CD8-positive, alpha-beta memory T cell (primary cell): ENCODE results near the gene TMTC1. TPM values are rescaled to one million over a fixed set of nuclear protein-coding genes. Genes with fewer than 3 reads are reported as not detected.
"Not testable (repeated sequence)": the region's sequence is repeated elsewhere in the genome, so short reads cannot be mapped to it uniquely, and the experiment has no call there.

ENCODE experiments used
- CTCF ChIA-PET: fragments of 350-600 bp; sonication (Branson Sonifier 250); formaldehyde crosslinking; loops from one replicate; lab custom pipeline; 2021; ENCODE audit warnings: antibody characterized with exemption; lab: Charles Lee
- POLR2A ChIA-PET: fragments of 350-600 bp; sonication (Branson Sonifier 250); formaldehyde crosslinking; loops from one replicate; lab custom pipeline; 2021; ENCODE audit warnings: antibody characterized with exemption; lab: Charles Lee
- DNase-seq, 5 donors: peaks; one replicate each; pipeline versions ENCODE4 v3.0.0 to v3.0.0-alpha.2; 2020 to 2022; ENCODE audit warnings: mixed read lengths in 1 of 5
- H3K27ac ChIP-seq: one replicate; pipeline ENCODE4 v1.7.0; 2013; ENCODE audit warnings: low read depth, mild to moderate bottlenecking, low read length, moderate library complexity
- H3K27me3 ChIP-seq: 2 replicates; pipeline ENCODE4 v1.7.0; 2013; ENCODE audit warnings: low read length, mild to moderate bottlenecking; ENCODE audit not compliant: insufficient read depth, poor library complexity, severe bottlenecking
- H3K36me3 ChIP-seq: 2 replicates; pipeline ENCODE4 v1.7.0; 2013; ENCODE audit warnings: mild to moderate bottlenecking, low read length, moderate library complexity; ENCODE audit not compliant: insufficient read depth
- H3K4me1 ChIP-seq: 2 replicates; pipeline ENCODE4 v1.7.0; 2013; ENCODE audit warnings: mild to moderate bottlenecking, low read length, moderate library complexity; ENCODE audit not compliant: insufficient read depth
- H3K4me3 ChIP-seq: 2 replicates; pipeline ENCODE4 v1.7.0; 2013; ENCODE audit warnings: mild to moderate bottlenecking, low read length
- H3K9me3 ChIP-seq: 2 replicates; pipeline ENCODE4 v1.7.0; 2013; ENCODE audit warnings: mild to moderate bottlenecking, low read length
- H3K27ac Mint-ChIP-seq, 8 donors: one replicate each; pipeline ENCODE4 v1.8.0; 2020 to 2021; ENCODE audit warnings: mixed read lengths in 8 of 8, mild to moderate bottlenecking in 6 of 8, inconsistent platforms in 3 of 8, moderate library complexity in 3 of 8
- H3K27me3 Mint-ChIP-seq, 2 donors: one replicate each; pipeline ENCODE4 v1.8.0; 2020 to 2021; ENCODE audit warnings: mixed read lengths in 2 of 2, mild to moderate bottlenecking in 1 of 2, moderate library complexity in 1 of 2
- H3K36me3 Mint-ChIP-seq, 3 donors: one replicate each; pipeline ENCODE4 v1.8.0; 2020 to 2021; ENCODE audit warnings: mixed read lengths in 3 of 3, inconsistent platforms in 1 of 3, mild to moderate bottlenecking in 1 of 3
- H3K4me1 Mint-ChIP-seq, 3 donors: one replicate each; pipeline ENCODE4 v1.8.0; 2020 to 2021; ENCODE audit warnings: mixed read lengths in 3 of 3, inconsistent platforms in 1 of 3, mild to moderate bottlenecking in 1 of 3
- H3K4me3 Mint-ChIP-seq, 7 donors: one replicate each; pipeline ENCODE4 v1.8.0; 2020 to 2021; ENCODE audit warnings: mixed read lengths in 7 of 7, mild to moderate bottlenecking in 6 of 7, moderate library complexity in 4 of 7, inconsistent platforms in 2 of 7
- H3K9me3 Mint-ChIP-seq, 5 donors: one replicate each; pipeline ENCODE4 v1.8.0; 2020 to 2022; ENCODE audit warnings: mixed read lengths in 5 of 5, mild to moderate bottlenecking in 3 of 5, moderate library complexity in 2 of 5, inconsistent platforms in 1 of 5
- polyA plus RNA-seq: library from polyadenylated mRNA; unstranded; fragments of 300-500 nt; fragmentation: Illumina TruSeq; gene quantifications from one replicate; pipeline ENCODE4 v1.2.3, GENCODE V29; 2021
- total RNA-seq, 2 experiments: library from RNA; stranded (reverse); gene quantifications; one replicate each; pipeline ENCODE4 v1.2.3, GENCODE V29; 2021

TMTC1 gene
- not detected for total RNA-seq
- polyA plus RNA-seq = not detected

- Histone ChIP-seq H3K9me3 (no peaks in the 10 kb centered on the region), H3K27ac (no peak within 1 kb of the TSS), H3K27me3 (no peaks in the 10 kb centered on the region), H3K4me3 (no peak within 1 kb of the TSS), H3K36me3 (no peaks in the 10 kb centered on the region), H3K4me1 (no peaks in the 10 kb centered on the region)
- Mint-ChIP-seq H3K36me3 (no peaks in the 10 kb centered on the region), H3K27ac (no peak within 1 kb of the TSS), H3K9me3 (peaks cover 0 to 7% (median 0%) of the 10 kb centered on the region in 5 donors), H3K4me3 (no peak within 1 kb of the TSS), H3K27me3 (peaks cover 25 to 52% of the 10 kb centered on the region in 2 donors), H3K4me1 (peaks cover 0 to 5% (median 0%) of the 10 kb centered on the region in 3 donors)
- ChIA-PET CTCF (no interaction called here), POLR2A (no interaction called here)
- DNase-seq = no peak
Measured at GRCh38 chr12:29783773-29784666, at the start of gene TMTC1. Gene TMTC1 (minus strand): TSS chr12:29783942. CDS start chr12:29783751, 191 bp downstream.

- Histone ChIP-seq H3K4me3 (no peak overlapping the region), H3K27ac (no peak overlapping the region), H3K9me3 (no peaks in the 10 kb centered on the region), H3K36me3 (no peaks in the 10 kb centered on the region), H3K27me3 (no peaks in the 10 kb centered on the region), H3K4me1 (no peaks in the 10 kb centered on the region)
- no peak for DNase-seq
- Mint-ChIP-seq H3K27me3 (no peaks in the 10 kb centered on the region), H3K36me3 (no peaks in the 10 kb centered on the region), H3K4me3 (no peak overlapping the region), H3K4me1 (no peaks in the 10 kb centered on the region), H3K9me3 (peaks cover 10 to 31% (median 13%) of the 10 kb centered on the region in 5 donors), H3K27ac (no peak overlapping the region)
- POLR2A ChIA-PET = no interaction called here
- CTCF ChIA-PET = no interaction called here
Measured at GRCh38 chr12:29831173-29831572, 47.4 kb upstream of the TMTC1 start.

- H3K9me3 ChIP-seq = no peaks in the 10 kb centered on the region
- CTCF ChIA-PET = no interaction called here
Measured at GRCh38 chr12:29830391-29830790, 46.6 kb upstream of the TMTC1 start.

GRCh38 chr12:29818916-29819623 lies 35.3 kb upstream of the TMTC1 start:
- Mint-ChIP-seq H3K9me3 (peaks cover 0 to 8% (median 4%) of the 10 kb centered on the region in 5 donors), H3K36me3 (no peaks in the 10 kb centered on the region), H3K27ac (no peak overlapping the region), H3K4me3 (no peak overlapping the region), H3K4me1 (no peaks in the 10 kb centered on the region), H3K27me3 (no peaks in the 10 kb centered on the region)
- Histone ChIP-seq H3K36me3 (no peaks in the 10 kb centered on the region), H3K9me3 (no peaks in the 10 kb centered on the region), H3K27me3 (no peaks in the 10 kb centered on the region), H3K27ac (no peak overlapping the region), H3K4me1 (no peaks in the 10 kb centered on the region), H3K4me3 (no peak overlapping the region)
- POLR2A ChIA-PET = no interaction called here
- no peak for DNase-seq
- CTCF ChIA-PET = no interaction called here

More at GRCh38 chr12:29830391-29830790, 46.6 kb upstream of the TMTC1 start:
- Histone ChIP-seq H3K27ac (no peak overlapping the region), H3K36me3 (no peaks in the 10 kb centered on the region), H3K4me3 (no peak overlapping the region), H3K4me1 (no peaks in the 10 kb centered on the region), H3K27me3 (no peaks in the 10 kb centered on the region)
- H3K27me3 Mint-ChIP-seq = no peaks in the 10 kb centered on the region
- peak overlapping the region in 1 of 8 donors; percentile 54 for H3K27ac Mint-ChIP-seq
- H3K4me1 Mint-ChIP-seq = no peaks in the 10 kb centered on the region
- POLR2A ChIA-PET = no interaction called here
- no peak for DNase-seq
- no peaks in the 10 kb centered on the region for H3K36me3 Mint-ChIP-seq
- peaks cover 10 to 31% (median 13%) of the 10 kb centered on the region in 5 donors for H3K9me3 Mint-ChIP-seq
- H3K4me3 Mint-ChIP-seq = no peak overlapping the region

- CTCF ChIA-PET = no interaction called here
- Mint-ChIP-seq H3K27ac (no peak overlapping the region), H3K9me3 (peaks cover 0 to 8% (median 4%) of the 10 kb centered on the region in 5 donors)
Measured at GRCh38 chr12:29816874-29817725, 33.4 kb upstream of the TMTC1 start.

GRCh38 chr12:29809616-29810361 lies 26.0 kb upstream of the TMTC1 start:
- CTCF ChIA-PET, H3K27me3 Mint-ChIP-seq, H3K27ac Mint-ChIP-seq: not testable (repeated sequence)

More at GRCh38 chr12:29816874-29817725, 33.4 kb upstream of the TMTC1 start:
- Histone ChIP-seq H3K27me3 (no peaks in the 10 kb centered on the region), H3K27ac (no peak overlapping the region), H3K36me3 (no peaks in the 10 kb centered on the region), H3K4me3 (no peak overlapping the region), H3K4me1 (no peaks in the 10 kb centered on the region), H3K9me3 (no peaks in the 10 kb centered on the region)
- Mint-ChIP-seq H3K4me3 (no peak overlapping the region), H3K27me3 (no peaks in the 10 kb centered on the region), H3K4me1 (no peaks in the 10 kb centered on the region), H3K36me3 (no peaks in the 10 kb centered on the region)
- DNase-seq = no peak
- POLR2A ChIA-PET = no interaction called here

GRCh38 chr12:29807129-29807528 lies 23.4 kb upstream of the TMTC1 start:
- Mint-ChIP-seq H3K4me3 (no peak overlapping the region), H3K27ac (no peak overlapping the region), H3K27me3 (peaks cover 0 to 2% of the 10 kb centered on the region in 2 donors), H3K9me3 (peaks cover 0 to 7% (median 2%) of the 10 kb centered on the region in 5 donors), H3K4me1 (no peaks in the 10 kb centered on the region), H3K36me3 (no peaks in the 10 kb centered on the region)
- no peaks in the 10 kb centered on the region for H3K9me3 ChIP-seq
- ChIA-PET CTCF (no interaction called here), POLR2A (no interaction called here)
- H3K27ac ChIP-seq = no peak overlapping the region
- no peak overlapping the region for H3K4me3 ChIP-seq
- no peaks in the 10 kb centered on the region for H3K27me3 ChIP-seq
- no peaks in the 10 kb centered on the region for H3K36me3 ChIP-seq
- H3K4me1 ChIP-seq = no peaks in the 10 kb centered on the region
- DNase-seq = no peak

More at GRCh38 chr12:29809616-29810361, 26.0 kb upstream of the TMTC1 start:
- H3K4me1 ChIP-seq, H3K9me3 Mint-ChIP-seq, POLR2A ChIA-PET, H3K36me3 ChIP-seq, H3K9me3 ChIP-seq, DNase-seq, H3K36me3 Mint-ChIP-seq, H3K27ac ChIP-seq, H3K4me3 ChIP-seq, H3K4me3 Mint-ChIP-seq, H3K27me3 ChIP-seq, H3K4me1 Mint-ChIP-seq: not testable (repeated sequence)
